HepG2 (cell line): Measurements from ENCODE around the gene HINT2. TPM values are rescaled to one million over a fixed set of nuclear protein-coding genes. Genes with fewer than 3 reads are reported as not detected.

Experiments used
- CHD2 ChIP-seq: IDR thresholded peaks from 2 replicates; pipeline ENCODE4 v1.6.1; 2011; ENCODE audit warnings: low read depth, low read length, improper control_type of control experiment
- CTCF ChIP-seq: sonication (generic); formaldehyde crosslinking; IDR thresholded peaks from 2 replicates; pipeline ENCODE4 v1.5.0; 2020; ENCODE audit warnings: mild to moderate bottlenecking, missing genetic modification reagents, moderate library complexity
- DR1 ChIP-seq: sonication (generic); formaldehyde crosslinking; IDR thresholded peaks from 2 replicates; pipeline ENCODE4 v1.8.0; 2021; ENCODE audit warnings: mild to moderate bottlenecking, missing genetic modification reagents, inconsistent platforms
- ELF4 ChIP-seq: sonication (generic); formaldehyde crosslinking; IDR thresholded peaks from 2 replicates; pipeline ENCODE4 v1.5.0; 2020; ENCODE audit warnings: missing genetic modification reagents, mild to moderate bottlenecking, moderate library complexity, borderline replicate concordance
- LBX2 ChIP-seq: sonication (generic); formaldehyde crosslinking; IDR thresholded peaks from 2 replicates; pipeline ENCODE4 v1.5.0; 2020; ENCODE audit warnings: missing genetic modification reagents, mild to moderate bottlenecking, borderline replicate concordance
- LCORL ChIP-seq, 2 experiments: fragments of 450-650 bp in 1 of 2; sonication (generic) in 1 of 2; formaldehyde crosslinking in 1 of 2; IDR thresholded peaks; 2 replicates each; pipeline versions ENCODE4 v1.5.0 to v1.6.1; 2017 to 2020; ENCODE audit warnings: antibody characterized with exemption in 1 of 2, missing genetic modification reagents in 1 of 2
- RFXANK ChIP-seq: IDR thresholded peaks from 2 replicates; pipeline ENCODE4 v1.6.1; 2016
- SP4 ChIP-seq: sonication (generic); formaldehyde crosslinking; IDR thresholded peaks from 2 replicates; pipeline ENCODE4 v1.8.1; 2023; ENCODE audit warnings: mild to moderate bottlenecking, missing genetic modification reagents
- TFDP2 ChIP-seq: sonication (generic); formaldehyde crosslinking; IDR thresholded peaks from 2 replicates; pipeline ENCODE4 v1.4.0; 2020; ENCODE audit warnings: missing genetic modification reagents
- THAP9 ChIP-seq: sonication (generic); formaldehyde crosslinking; IDR thresholded peaks from 2 replicates; pipeline ENCODE4; 2020; ENCODE audit warnings: missing genetic modification reagents, mild to moderate bottlenecking, borderline replicate concordance
- ZFP90 ChIP-seq: sonication (generic); formaldehyde crosslinking; IDR thresholded peaks from 2 replicates; pipeline ENCODE4 v1.8.0; 2022; ENCODE audit warnings: missing genetic modification reagents, mild to moderate bottlenecking, inconsistent platforms, borderline replicate concordance
- ZMAT3 ChIP-seq: sonication (generic); formaldehyde crosslinking; conservative IDR thresholded peaks from 2 replicates; pipeline ENCODE4 v1.7.0; 2021; ENCODE audit warnings: missing genetic modification reagents
- ZNF10 ChIP-seq: sonication (generic); formaldehyde crosslinking; IDR thresholded peaks from 2 replicates; pipeline ENCODE4 v1.4.0; 2020; ENCODE audit warnings: mild to moderate bottlenecking, low read depth, missing genetic modification reagents, borderline replicate concordance
- ZNF543 ChIP-seq: sonication (generic); formaldehyde crosslinking; IDR thresholded peaks from 2 replicates; pipeline ENCODE4 v1.4.0; 2020; ENCODE audit warnings: mild to moderate bottlenecking, missing genetic modification reagents
- ZNF547 ChIP-seq: sonication (generic); formaldehyde crosslinking; IDR thresholded peaks from 2 replicates; pipeline ENCODE4 v1.5.1; 2020; ENCODE audit warnings: mild to moderate bottlenecking, missing genetic modification reagents
- ZNF589 ChIP-seq: sonication (generic); formaldehyde crosslinking; conservative IDR thresholded peaks from 2 replicates; pipeline ENCODE4 v1.8.0; 2022; ENCODE audit warnings: mild to moderate bottlenecking, moderate library complexity, missing genetic modification reagents
- ZNF687 ChIP-seq: sonication (generic); formaldehyde crosslinking; IDR thresholded peaks from 2 replicates; pipeline ENCODE4 v1.5.1; 2020; ENCODE audit warnings: mild to moderate bottlenecking, missing genetic modification reagents, moderate library complexity
- polyA plus RNA-seq, 8 experiments: library from polyadenylated mRNA; depleted of rRNA in 3 of 8; stranded (reverse) in 7 of 8; unstranded in 1 of 8; fragments of >200 nt; fragmentation: Illumina TruSeq in 4 of 8; extraction: Trizol in 4 of 8; gene quantifications; 2 replicates each; pipeline versions ENCODE4 v1.2.1 to v1.2.3, GENCODE V29; 2011 to 2016; ENCODE audit warnings: low read depth in 4 of 8, missing spikeins in 1 of 8, mixed read lengths in 1 of 8; ENCODE audit not compliant: insufficient read depth in 1 of 8
- total RNA-seq, 5 experiments: library from RNA; depleted of rRNA; stranded (reverse); fragments of >200 nt; fragmentation: Illumina TruSeq; extraction: Trizol; gene quantifications; 2 replicates each; pipeline ENCODE4 v1.2.3, GENCODE V29; 2016; ENCODE audit warnings: low read depth in 1 of 5

HINT2 gene
- total and polyA plus RNA-seq, 2 of the 13 experiments (the other 11 are each of a cell fraction or from before 2014, with no cell fraction given): 37.9 to 56.2 TPM

- TF ChIP-seq ZNF687 (CRISPR knock-in tag): peak; percentile 91
- TF ChIP-seq LBX2 (CRISPR knock-in tag): 0 out of 2 replicates have a peak, but pooled peaks have one; percentile 84
- TF ChIP-seq ZNF547 (CRISPR knock-in tag): peak; percentile 68
- peak; percentile 77; the same call in 1 of the 2 replicates for TF ChIP-seq ZFP90 (CRISPR knock-in tag)
- peak; percentile 88 for TF ChIP-seq DR1
- TF ChIP-seq ZNF10 (CRISPR knock-in tag): no peak
- TF ChIP-seq ZMAT3: peak; percentile 74
- no peak for TF ChIP-seq ELF4 (CRISPR knock-in tag)
- no peak for TF ChIP-seq CTCF (CRISPR knock-in tag)
- peak; percentile 60; the same call in 1 of the 2 replicates for TF ChIP-seq SP4 (CRISPR knock-in tag)
- TF ChIP-seq LCORL (IDR thresholded peaks at IDR 0.05): no peak
- TF ChIP-seq LCORL (CRISPR knock-in tag; IDR thresholded peaks at IDR 0.05): peak; percentile 52; the same call in 1 of the 2 replicates
- TF ChIP-seq CHD2: peak; percentile 48
- no peak for TF ChIP-seq ZNF589 (CRISPR knock-in tag)
- peak; percentile 50; the same call in 1 of the 2 replicates for TF ChIP-seq TFDP2 (CRISPR knock-in tag)
- peak; percentile 64; the same call in 1 of the 2 replicates for TF ChIP-seq THAP9
- TF ChIP-seq RFXANK (CRISPR knock-in tag): no peak; the same call in 1 of the 2 replicates
- TF ChIP-seq ZNF543 (CRISPR knock-in tag): peak; percentile 68; the same call in 1 of the 2 replicates
Observed at GRCh38 chr9:35814841-35815543, at the start of gene HINT2 (continued).
